GM19240 (cell line): ENCODE measurements around the gene SMIM1.

Source experiments
- DNase-seq: peaks from one replicate; pipeline ENCODE4 v3.0.0; 2011; ENCODE audit warnings: low spot score; ENCODE audit not compliant: insufficient read length

SMIM1 gene

DNA sequence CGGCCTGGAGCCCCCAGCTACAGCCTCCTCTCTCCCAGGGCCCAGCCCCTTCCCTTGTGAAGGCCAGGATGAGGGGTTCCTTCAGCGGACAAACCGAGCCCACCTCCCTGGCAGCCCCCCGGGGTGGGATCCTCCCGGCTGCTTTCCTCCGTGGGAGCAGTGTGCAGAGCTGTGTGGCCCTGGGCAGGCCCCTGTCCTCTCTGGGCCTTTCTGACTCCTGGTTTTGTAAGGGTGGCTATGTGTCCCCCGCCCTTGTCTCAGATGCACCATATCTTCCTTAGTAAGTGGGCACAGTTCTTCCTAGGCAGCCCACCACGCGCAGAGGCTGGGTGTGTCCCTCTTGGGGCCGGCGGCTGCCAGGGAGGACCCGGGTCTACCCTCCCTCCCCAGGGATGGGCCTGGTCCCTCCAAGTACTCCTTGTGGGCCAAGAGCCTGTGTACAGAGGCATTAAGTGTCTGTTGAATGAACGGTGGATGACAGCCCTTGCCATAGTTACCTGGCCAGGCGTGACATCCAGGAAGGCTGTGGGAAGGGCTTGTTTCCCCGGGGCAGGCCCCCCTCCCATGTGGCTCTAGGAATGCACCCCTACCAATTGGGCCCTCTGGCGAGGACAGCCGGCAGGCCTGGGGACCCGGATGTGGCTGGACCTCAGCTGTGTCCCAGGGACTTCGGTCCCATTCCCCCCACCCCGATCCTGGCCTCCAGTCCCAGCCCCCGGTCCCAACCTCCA is 3.8 kb downstream of the SMIM1 start:
- DNase-seq: no peak

DNA sequence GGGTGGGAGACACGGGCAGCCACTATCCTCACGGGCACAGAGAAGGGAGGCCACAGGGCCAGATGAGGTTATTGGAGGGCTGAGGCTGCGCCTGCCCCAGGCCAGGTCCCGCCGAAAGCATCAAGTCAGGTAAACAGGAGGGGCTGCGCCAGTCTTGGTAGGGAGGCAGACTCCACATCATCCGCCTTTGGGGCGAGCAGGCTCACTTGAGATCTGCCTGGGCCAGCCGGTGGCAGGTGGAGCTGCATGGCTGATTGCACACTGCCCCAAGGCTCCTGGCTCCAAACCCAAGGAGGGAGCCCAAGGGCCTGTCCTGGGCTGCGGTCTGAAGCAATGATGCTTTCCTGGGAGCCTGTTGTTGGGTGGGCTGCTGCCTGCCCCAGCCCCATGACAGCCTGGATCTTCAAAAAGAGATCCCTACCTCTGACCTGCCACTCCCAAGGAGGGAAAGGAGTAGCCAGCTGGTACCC is 4.6 kb downstream of the SMIM1 start:
- no peak for DNase-seq

DNA sequence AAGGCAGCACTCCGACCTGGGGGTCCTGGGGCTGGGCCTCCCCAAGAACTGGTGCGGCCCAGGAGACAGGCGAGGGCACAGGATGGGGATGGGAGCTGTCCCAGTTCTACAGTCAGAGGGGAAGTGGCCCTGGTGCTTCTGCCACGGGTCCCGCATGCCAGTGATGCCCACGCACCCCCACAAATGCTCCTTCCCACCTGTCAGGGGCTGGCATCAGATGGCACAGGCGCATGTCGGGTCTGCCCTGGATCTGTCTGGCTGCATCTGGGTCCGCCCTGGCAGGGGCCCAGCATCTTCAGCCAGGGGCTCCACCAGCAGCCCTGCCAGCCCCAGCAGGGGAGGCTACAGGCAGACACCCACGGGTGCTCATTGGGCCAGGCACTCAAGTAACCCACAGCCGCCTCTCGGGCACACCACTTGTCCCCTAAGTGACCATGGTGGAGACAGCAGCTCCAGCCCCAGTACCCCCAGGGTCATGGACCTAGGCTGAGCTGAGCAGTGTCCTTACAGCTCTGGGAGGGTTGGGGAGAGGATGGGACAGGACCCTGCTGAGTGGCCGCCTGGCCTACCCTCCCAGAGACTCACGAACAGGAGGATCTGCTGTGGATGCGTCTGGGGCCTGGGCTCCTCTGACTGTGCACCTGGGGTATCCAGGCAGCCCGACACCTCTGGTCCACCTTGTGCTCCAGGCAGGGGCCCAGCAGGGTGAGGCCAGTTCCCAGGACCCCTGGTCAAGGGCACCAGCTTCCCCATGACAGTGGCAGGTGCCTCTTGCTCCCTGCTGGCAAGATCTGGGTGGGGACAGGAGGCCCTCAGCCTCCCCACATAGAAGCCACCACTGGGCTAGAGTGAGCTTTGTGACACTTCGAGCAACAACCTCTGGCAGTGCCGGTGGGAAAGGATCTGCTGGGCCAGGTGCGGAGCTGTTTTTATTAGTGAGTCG is 5.4 kb downstream of the SMIM1 start:
- no peak for DNase-seq

DNA sequence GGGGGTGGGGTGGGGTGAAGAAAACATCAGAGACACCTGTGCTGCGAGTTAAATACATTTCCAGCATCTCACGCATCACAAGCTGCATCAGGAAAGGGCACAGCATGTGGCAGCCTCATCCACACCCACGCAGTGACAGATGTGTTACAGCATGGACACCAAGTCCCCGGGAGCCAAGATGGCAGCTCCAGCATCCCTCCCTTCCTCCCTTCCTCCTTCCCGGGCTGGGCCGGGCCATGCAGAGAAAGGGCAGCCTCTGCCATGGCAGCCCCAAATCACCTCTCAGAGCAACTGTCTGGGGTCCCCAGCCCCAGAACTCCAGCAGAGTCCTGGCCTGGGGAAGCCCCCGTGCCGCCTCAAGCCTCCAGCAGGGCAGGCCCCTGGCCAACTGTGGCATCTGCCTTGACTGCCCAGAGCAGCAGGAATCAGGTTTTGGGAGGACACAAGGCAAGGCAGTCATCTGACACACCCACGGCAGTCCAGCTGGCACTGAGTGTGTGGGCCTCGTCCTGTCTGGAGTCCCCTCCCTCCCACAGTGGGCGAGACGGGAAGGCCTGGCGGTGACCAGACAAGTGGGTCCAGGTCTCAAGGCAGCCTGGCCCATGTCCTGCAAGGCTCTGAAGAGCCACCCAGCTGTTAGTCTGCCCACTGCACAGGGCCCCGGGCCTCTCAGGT is 6.2 kb downstream of the SMIM1 start:
- no peak for DNase-seq

DNA sequence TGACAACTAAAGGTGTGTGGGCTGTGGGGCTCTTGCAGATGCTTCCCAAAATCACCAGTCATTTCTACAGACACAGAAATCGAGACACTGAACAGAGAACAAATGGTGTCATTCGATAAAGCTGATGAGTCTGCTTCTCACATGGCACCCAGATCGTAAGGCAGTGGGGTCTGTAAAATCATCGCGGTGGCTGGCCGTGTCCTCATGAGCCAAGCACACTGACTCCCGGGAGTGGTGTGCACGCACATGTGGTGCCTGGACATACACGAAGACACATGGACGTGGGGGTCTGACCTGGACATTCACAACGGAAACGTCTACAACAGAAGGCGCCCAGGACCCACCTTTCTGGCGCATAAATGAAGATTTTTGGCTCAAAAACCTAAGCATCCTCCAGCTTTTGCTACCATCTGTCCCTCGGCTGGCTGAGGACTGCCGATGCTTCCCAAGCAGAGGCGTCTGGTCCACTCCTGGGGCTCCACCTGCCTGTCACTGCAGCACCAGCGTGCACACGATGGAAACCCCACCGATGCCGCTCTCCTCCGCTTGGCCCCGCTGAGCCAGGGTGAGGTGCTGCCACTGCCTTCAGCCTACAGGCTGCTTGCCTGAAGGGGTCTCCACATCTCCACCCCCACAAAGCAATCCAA is 6.8 kb downstream of the SMIM1 start:
- DNase-seq: no peak

DNA sequence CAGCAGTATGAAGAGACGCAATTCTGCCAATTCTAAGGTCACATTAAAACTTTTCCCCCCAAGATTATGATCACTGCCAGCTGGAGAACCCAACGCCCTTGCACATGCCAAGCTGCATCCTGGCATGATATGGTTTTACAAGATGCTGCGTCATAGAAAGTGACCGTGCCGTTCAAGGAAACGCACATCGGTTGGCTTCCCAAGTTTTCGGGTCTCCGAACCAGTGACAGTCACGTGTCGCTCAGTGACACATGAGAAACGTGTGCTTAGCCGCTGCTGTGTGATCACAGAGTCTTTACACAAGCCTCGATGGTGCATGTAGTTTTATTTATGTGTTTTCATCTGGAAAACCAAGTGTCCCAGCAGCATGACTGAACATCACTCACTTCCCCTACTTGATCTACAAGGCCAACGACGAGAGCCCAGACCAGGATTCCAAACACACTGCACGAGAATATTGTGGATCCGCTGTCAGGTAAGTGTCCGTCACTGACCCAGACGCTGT is 7.4 kb downstream of the SMIM1 start:
- no peak for DNase-seq

DNA sequence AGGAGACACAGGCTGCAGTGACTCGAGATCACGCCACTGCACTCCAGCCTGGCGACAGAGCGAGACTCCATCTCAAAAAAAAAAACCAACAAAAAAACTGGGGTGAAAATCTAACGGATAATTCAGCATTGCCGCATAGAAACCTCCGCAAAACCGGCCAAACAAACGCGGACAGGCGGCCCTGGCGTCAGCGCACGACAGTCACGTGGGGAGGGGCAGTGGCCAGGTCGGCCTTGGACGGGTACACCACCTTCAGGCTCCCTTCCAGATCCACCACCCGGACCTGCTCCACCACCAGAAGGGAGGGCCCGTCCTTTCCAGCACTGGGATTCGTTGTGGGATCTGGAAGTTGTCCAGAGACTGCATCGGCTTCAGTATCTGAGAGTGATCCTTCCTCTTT is 8.4 kb downstream of the SMIM1 start:
- no peak for DNase-seq

DNA sequence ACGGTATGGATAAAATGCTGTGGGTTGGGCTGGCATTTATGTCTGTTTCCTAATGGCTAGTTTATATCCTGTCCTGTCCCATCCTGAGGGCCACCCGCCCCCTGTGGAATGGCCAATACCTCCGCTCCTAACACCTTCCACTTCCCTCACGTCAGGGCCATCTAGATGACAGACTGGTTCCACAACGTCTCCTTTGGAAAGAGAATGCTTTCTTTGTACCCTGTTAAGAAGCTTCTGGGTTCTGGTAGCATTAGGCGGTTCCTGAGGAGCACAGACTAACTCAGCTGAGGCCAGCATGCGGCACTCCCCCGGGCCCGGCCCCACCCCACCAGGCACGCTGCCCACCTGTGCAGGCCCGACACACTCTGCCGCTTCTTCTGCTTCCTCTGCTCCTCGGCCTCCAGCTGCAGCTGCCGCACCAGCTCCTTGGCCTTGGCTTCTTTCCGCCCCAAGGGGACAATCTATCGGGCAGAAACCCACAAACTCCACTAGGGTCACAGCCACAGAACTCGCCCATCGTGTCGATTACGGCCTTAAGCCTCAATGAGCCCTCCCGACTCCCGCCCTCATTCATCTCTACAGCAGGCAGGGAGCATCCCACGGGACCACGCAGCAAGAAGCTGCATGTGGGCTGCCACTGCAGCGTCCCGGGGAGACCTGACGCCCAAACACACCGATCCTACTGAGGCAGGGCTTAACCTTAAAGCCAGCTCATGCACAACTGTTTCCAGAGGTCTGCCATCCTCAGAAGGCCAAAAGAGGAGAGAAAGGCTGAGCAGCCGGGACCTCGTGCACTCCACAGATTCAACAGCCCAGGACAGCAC is 11.3 kb downstream of the SMIM1 start:
- no peak for DNase-seq

DNA sequence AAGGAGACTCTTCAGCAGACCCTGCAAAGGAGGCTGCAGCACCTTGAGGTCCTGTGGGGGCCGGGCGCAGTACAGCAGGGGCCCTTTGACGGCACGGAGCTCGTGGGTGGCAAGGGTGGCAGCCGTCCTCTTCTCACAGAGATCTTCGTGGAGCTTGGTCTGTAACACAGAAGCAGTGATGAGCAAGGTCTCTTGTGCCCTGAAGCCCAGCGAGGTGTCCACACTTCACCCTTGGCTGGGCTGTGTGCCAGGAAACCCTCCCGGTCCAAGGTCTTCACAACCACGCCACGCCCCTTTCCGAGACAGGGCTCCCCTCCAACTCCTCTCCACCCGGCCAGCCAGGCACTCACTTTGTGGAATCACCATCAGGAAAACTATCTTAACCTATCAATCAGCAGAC is 12.5 kb downstream of the SMIM1 start:
- DNase-seq: no peak

DNA sequence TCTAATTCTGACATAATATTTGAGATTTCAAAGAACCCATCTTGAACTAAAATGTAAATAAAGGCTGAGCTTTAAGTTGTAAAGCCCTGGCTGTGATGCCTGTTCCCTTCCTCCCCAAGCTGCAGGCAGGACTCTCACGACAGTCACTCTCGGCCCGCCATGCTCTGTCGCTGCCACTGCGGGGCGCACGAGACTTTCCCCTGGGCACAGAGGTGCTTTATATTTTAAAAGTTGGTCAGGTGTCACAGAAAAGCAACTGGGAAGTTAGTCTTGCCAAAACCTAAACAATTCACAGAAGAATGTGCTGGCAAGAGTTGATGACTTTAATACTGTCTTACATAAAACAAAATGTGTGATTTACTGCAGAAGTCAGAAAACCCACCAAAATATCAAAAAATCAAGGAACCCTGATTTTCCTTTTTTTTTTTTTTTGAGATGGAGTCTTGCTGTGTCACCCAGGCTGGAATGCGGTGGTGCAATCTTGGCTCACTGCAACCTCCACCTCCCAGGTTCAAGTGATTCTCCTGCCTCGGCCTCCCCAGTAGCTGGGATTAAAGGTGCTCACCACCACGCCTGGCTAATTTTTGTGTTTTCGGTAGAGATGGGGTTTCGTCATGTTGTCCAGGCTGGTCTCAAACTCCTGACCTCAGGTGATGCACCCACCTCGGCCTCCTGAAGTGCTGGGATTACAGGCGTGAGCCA is 13.1 kb downstream of the SMIM1 start:
- DNase-seq: no peak

DNA sequence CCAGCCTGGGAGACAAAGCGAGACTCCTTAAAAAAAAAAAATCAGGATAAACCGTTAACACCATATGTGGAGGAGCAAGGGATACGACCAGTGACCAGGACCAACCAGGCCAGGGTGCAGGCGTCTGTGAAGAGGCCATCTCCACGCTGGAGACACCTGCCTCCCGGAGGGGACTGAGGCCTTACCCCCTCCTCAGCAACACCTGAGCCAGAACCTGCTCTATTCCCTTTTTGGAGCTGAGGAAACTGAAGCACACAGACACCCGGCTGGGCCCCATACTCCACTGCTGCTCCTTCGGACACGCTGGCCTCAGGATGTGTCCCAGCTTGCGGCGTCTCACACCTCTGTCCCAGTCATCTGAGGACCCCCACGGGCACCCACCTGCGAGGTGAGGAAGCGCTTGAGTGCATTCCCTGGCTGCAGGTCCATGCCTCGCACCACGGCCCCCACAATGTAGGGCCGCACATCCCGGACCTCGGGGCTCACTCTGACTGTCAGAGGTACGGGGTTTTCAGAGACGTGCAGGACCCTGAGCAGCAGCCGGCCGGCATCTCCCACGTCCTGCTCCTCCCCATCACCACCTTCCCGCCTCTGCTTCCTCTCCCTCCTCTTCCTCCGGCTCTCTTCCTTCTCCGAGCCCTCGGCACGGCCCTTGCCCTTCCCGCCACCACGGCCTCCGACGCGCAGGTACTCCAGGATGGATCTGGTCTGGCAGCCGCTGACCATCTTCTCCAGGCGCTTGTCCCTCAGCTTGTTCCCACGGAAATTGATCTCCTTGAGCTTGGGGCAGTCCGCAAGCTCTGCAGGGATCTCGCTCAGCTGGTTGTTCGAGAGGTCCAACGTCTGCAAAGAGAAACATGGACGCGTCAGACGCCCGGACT is 14.2 kb downstream of the SMIM1 start:
- no peak for DNase-seq

DNA sequence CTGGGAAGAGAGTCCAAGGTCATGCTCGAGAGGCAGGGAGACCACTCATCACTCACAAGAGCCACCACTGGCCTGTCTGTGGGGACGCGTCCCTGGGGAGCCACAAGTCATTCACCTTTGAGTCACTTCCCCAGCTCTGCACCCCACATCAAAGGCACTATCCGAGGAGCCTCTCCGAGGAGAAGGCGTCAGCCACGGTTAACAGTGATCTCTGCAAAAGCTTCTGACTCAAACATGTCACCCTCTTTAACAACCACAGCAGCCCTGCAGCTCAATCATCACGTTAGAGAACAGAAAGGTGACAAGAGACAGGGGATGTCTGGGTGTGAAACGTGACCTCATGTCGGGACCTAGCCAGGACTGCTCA is 14.8 kb downstream of the SMIM1 start:
- DNase-seq: no peak

DNA sequence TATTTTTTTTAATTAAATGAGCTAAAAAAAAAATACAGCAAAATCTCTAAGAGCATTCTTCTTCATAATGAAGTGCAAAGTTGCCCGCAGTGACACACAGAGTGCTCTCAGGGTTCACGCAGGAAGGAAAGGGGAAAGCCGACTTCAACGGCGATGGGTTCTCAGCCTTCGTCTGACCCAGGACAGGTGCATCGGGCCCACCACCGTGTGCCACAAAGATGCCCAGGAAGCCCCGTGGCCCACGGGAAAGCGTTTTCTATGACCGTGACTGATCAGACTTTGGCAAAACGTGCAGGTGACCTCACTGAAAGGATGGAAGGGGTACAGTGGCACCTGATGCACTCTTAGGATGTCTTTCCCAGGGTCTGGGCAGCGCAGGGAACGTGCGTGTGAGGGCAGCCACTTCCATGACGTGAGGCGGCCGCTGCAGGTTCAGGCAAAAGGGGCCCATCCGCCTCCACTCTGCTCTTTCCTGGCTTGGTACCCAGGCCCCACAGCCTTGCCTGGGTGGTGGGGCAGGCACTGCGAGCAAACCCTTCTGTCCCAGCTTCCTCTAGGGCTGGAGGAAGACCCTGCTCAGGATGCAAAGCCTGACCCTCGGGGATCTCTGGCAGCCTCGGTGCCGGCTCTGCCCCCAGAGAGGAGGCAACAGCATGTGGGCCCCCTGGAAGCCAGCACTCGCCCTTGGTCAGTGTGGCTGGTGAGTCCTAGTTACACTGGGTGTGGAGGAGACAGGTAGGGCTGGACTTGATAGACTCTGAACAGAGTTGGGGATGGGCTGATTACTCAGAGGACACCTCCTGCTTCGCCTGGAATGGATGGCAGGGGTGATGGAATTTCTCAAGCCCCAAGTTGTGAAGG is 15.4 kb downstream of the SMIM1 start:
- DNase-seq: no peak

DNA sequence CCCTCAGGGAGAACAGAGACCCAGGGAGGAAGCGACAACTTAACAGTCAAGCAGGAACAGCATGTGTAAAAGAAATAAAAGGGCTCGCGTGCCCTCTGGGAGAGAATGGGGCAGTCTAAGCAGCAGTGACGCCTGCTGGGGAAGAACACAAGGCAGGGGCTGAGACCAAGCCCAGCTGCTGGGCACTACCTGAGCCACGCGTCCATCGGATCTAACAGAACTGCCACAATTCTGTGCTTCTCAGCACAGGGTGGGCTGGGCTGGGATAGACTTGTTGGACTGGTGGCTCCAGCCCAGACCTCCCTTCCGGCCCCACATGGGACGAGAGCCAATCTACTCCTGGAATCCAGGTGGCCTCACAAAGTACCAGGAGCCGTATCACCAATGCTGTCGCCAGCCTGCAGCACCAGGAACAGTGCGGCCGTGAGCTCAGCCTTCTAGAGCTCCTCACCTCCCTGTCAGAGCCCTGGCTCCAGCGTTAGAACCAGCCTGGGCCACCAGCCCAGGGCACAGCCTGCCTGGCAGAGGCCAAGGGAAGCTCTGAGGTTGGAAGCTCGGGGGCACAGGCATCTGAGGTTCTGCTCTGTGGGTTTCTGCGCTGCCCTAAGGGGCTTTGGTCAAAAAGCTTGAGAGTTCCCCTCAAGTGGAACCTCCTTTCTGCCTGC is 16.3 kb downstream of the SMIM1 start:
- DNase-seq: no peak

DNA sequence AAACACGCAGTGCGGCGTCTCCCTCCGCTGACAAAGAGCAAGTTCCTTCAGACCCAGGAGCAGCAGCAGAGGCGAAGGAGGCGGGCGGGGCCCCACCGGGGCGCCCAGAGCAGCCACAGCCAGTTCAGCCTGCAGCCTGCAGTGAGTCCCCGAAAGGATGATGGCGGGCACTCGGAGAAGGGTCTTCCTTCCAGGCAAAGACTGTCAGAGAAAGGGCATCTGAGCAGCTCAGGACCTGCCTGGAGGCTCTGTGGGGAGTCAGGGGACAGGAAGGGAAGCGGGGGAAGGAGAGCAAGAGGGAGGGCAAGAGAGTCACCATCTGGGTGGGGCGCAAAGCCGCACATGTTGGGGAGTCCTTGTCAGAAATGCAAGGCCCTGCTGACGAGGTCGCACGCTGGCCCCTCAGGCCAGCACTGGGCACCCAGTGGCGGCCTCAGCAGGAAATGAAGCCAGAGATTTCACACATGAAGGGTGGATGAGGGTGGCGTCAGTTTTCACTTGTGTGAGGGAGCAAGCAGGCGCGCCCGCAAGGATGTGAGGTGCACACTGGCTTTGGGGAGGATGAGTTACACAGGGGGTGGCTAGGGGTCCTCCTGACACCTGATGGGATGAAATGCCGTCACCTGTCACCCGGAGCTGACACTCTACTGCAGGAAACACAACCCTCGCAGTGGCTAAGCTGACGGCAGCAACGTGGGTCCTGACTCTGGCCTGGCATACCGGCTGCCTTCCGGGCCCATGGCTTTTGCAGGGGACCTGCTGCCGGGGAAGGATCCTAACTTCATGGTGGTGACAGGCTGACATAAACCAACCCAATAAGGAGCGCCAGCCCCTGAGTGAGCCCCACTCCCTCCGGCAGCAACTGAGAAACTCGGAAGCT is 17.1 kb downstream of the SMIM1 start:
- DNase-seq: no peak

DNA sequence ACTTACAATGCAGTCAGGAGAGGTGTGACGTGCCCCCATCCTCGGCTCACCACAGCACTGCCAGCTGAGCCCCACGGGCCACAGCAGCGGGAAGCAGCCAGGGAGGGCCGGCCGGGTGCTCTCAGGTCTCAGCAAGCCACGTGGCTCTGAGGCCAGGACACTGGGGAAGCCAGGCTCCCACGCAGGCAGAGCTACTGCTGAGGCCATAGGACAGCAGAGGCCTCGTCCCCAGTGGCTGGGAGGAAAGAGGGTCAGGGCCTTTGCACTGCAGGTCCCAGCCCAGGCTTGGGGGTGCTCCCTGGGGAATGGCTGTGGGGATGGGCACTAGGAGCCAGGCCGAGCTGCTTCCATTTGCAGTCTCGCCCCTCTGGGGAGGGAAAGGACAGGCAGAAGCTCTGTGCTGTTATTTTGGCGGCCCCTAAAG is 18.0 kb downstream of the SMIM1 start:
- DNase-seq: no peak
